Stimulated activated naive CD4-positive, alpha-beta T cell treated with Interleukin-2 at 50 U/mL for 16 hours (primary cell): Measurements from ENCODE around the gene TMEM170A.
"Not testable (repeated sequence)": the region's sequence is repeated elsewhere in the genome, so short reads cannot be mapped to it uniquely, and the experiment has no call there.

Experiments
- DNase-seq: peaks from one replicate; lab custom pipeline; 2025; lab: John Stamatoyannopoulos, UW

Gene TMEM170A

DNA sequence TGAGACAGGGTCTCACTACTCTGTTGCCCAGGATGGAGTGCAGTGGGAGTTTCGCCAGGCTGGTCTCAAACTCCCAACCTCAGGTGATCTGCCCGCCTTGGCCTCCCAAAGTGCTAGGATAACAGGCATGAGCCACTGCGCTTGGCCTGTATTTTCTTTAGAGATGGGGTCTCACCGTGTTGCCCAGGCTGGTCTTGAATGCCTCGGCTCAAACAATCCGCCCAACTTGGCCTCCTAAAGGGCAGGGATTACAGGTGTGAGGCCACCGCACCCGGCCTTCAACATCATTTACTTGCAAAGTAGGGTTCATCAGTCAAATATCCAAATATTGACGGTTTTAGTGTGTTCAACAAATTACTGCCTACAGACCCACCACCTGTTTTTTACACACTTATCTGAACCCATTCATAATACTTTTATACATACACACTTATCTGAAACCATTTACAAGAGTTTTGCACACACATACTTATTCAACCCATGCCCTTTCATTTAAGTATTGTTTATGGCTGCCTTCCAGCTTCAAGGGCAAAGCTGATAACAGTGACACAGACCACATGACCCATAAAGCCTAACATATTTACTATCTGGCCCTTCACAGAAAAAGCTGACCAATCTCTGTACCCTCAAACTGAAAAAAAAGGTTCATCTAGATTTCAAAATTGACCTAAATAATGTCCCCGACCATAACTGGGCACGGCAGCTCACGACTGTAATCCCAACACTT is 11.9 kb downstream of the TMEM170A start:
- no peak for DNase-seq

DNA sequence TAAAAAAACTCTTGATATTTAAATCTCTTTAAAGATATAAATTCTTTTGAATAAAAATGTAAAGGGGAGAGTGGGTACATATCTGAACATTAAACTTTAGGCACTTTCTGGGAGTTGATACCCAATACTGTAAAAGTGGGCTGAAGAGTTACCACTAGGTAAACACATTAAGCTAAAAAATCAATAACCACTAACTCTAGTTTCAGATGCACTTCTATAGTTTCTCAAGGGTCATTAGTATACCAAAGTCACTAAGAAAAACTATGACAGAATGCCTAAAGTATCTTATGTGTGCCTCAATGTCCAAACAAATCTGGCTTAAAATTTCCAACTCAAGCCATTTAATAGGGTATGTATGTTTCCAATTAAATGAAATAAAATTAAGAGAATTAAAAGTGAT is 18.1 kb downstream of the TMEM170A start:
- no peak for DNase-seq

- DNase-seq: no peak
These were observed 19.2 kb downstream of the TMEM170A start for GRCh38 chr16:75445298-75445697.

DNA sequence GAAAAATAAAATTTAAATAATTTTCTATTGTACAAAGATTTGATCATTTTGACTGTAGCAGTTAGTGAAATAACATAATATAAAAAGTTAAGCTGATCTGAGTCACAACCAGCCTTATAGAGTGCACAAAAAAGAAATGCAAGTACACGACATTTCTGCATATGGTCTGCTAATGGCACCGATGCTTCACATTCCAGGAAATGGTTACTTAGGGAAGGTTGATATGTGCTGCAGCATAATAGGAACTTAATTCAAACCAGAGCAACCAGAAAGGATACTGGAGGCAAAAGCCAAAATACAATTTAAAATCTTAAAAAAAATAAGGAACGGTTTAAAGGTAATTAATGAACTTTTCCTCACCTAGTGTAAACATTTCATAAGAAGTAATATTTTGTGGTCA is 21.2 kb downstream of the TMEM170A start:
- no peak for DNase-seq

GRCh38 chr16:75433732-75434413 is 30.6 kb downstream of the TMEM170A start:
- peak; percentile 87 for DNase-seq

- DNase-seq: peak; percentile 95
These were observed 31.4 kb downstream of the TMEM170A start, which contains the start of gene CFDP1 for GRCh38 chr16:75432828-75433731. Gene CFDP1 (minus strand): TSS chr16:75433503. CDS start chr16:75433352, 151 bp downstream.

GRCh38 chr16:75429621-75430403 is 34.7 kb downstream of the TMEM170A start:
- no peak for DNase-seq

DNA sequence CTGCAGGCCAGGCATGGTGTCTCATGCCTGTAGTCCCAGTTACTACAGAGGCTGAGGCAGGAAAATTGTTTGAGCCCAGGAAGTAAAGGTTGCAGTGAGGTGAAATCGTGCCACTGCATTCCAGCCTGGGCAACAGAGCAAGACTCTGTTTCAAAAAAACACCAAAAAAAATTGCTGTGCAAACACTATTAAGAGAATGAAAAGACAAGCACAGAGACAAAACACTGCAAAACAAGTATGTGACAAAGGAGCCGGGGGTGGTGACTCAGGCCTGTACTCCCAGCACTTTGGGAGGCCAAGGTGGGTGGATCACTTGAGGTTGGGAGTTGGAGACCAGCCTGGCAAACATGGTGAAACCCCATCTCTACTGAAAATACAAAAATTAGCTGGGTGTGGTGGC is 38.0 kb downstream of the TMEM170A start:
- DNase-seq: not testable (repeated sequence)

DNA sequence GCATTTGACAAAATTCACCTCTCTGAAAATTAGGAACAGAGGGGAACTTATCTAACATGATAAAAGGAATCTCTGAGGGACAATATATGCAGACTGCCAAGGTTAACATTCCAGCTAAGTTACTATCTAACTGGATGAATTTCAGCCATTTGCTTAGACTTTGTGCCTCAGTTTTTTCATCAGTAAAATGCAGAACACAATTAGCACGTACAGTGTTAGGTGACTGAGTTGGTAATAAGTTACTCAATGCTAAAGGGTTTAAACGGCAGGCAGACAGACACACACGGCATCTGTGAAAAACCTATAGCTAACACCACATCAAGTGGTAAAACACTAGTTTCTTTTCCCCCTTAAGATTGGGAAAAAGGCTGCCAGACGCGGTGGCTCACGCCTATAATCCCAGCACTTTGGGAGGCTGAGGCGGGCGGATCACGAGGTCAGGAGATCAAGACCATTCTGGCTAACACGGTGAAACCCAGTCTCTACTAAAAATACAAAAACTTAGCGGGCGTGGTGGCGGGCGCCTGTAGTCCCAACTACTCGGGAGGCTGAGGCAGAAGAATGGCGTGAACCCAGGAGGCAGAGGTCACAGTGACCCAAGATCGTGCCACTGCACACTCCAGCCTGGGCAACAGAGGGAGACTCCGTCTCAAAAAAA is 40.3 kb downstream of the TMEM170A start:
- not testable (repeated sequence) for DNase-seq

DNA sequence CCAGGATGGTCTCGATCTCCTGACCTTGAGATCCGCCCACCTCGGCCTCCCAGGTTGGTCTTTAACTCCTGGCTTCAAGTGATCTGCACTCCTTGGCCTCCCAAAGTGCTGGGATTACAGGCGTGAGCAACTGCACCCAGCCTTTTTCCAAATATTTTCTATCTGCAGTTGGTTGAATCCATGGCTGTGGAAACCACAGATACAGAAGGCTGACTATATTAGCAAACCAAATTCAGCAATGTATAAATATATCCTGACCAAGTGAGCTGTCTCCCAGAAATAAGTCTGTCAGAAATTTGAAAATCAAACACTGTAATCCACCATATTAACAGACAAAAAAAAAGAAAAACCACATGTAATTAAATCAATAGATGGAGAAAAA is 40.8 kb downstream of the TMEM170A start:
- DNase-seq: no peak

- no peak for DNase-seq
These were observed 42.7 kb downstream of the TMEM170A start for GRCh38 chr16:75421820-75422126.

GRCh38 chr16:75420987-75421819 is 43.3 kb downstream of the TMEM170A start:
- DNase-seq: no peak

- no peak for DNase-seq
These were observed 47.5 kb downstream of the TMEM170A start for GRCh38 chr16:75416904-75417565.

DNA sequence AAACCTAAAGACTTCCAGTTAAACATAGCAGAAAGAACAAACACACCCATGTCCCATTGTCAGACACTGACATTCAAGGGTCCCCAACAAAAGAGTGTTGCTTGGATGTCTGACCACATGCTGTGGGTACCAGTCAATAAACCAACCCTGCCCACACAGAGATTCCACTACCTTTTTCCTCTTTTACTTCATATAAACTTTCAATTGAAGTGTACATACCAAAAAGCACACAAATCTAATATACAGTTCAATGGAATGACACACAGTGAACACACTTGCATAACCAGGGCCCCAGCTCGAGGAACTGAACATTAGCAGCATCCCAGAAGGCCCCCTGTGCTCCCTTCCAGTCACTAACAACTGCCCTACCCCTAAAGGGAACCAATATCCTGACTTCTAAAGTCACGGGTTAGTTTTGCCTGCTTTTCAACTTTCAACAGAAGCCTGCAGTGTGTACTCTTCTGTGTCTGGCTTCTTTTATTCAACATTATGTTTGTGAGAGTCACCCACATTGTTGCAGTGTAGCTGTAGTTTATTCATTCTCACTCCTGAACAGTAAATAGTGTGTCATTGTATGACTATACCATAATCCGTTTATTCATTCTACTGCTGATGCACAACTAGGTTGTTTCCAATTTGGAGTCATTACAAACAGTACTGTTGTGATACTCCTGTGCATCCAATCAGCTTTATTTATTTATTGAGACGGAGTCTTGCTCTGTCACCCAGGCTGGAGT is 49.2 kb downstream of the TMEM170A start:
- no peak for DNase-seq

DNA sequence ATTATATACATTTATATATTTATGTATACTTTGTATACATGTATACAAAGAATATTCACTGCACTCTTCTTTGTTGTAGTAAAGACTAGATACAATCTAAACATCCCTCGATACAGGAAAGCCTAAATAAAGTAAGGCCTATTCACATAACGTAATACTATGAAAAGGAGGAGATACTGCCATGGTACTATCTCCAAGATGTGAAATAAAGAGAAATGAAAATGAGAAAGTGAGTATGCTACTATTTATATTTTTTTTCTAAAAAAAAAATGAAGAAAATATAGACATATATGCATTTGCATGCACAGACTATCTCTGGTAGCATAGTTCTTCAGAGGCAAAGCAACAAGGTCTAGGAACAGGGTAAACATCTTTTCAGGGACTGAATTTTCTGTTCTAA is 50.5 kb downstream of the TMEM170A start:
- no peak for DNase-seq

DNA sequence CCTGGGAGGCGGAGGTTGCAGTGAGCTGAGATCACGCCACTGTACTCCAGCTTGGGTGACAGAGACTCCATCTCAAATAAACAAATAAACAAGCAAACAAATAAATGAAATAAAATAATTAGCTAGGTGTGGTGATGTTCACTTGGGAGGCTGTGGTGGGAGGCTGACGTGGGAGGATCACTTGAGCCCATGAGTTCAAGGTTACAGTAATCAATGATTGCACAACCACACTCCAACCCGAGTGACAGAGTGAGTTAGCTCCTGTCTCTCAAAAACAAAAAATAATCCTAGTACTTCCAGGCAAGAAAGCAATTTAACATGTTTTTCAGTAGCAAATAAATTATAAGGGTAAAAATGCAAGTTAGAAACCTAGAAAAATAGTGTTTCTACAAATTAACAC is 57.5 kb downstream of the TMEM170A start:
- no peak for DNase-seq

- no peak for DNase-seq
These were observed 61.5 kb downstream of the TMEM170A start for GRCh38 chr16:75402821-75403475.

- DNase-seq: no peak
These were observed 62.2 kb downstream of the TMEM170A start for GRCh38 chr16:75402159-75402820.
